ENCODE data around the gene UGT1A8.
"Not testable (repeated sequence)": the region's sequence is repeated elsewhere in the genome, so short reads cannot be mapped to it uniquely, and the experiment has no call there.

The UGT1A8 gene

DNA sequence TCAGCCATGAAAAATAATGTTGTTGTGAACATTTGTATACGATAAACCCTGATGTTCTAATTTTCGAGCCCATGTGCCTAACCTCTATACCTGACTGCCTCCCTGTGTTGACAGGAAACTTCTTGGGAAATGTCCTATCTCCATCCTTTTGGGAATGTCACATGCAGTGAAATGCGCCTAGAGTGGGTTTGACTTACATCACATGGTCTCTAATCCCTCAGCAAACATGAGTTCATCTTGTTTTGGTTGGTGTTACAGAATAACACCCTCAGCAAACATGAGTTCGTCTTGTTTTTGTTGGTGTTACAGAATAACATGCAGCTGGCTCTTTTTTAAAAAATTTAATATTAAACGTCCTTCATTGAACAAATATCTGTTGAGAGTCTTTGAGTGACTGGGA lies 70.9 kb downstream of the UGT1A8 start:
- CTCF ChIA-PET = no interaction called here
- no peaks in the 10 kb centered on the region for H3K4me1 Mint-ChIP-seq
- DNase-seq = no peak
- no peak overlapping the region for H3K4me3 Mint-ChIP-seq
- H3K27me3 Mint-ChIP-seq = peaks cover 24% of the 10 kb centered on the region
- no peaks in the 10 kb centered on the region for H3K9me3 Mint-ChIP-seq
- H3K36me3 Mint-ChIP-seq = no peaks in the 10 kb centered on the region
- H3K27ac Mint-ChIP-seq = no peak overlapping the region

DNA sequence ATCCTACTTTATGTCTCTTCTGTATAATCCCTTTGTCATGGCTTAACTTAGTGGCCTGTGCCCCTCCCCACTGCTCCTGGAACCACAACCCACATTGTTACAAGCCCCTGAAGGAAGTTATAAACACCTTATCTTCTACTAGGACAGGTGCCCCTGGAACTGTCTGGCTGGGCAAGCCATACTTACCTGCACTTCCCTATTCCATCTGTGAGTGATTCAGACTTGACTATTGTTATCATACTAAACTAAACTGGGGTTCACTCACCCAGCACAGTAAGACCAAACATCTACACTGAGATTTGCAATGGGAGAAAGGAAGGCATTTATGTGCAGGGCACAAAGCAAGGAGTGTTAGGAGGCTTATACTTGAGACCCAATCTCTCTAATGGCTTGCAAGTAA lies 71.6 kb downstream of the UGT1A8 start:
- Mint-ChIP-seq H3K4me1 (no peaks in the 10 kb centered on the region), H3K27ac (no peak overlapping the region), H3K27me3 (peaks cover 28% of the 10 kb centered on the region), H3K9me3 (no peaks in the 10 kb centered on the region), H3K4me3 (no peak overlapping the region), H3K36me3 (no peaks in the 10 kb centered on the region)
- CTCF ChIA-PET = no interaction called here
- DNase-seq = no peak

DNA sequence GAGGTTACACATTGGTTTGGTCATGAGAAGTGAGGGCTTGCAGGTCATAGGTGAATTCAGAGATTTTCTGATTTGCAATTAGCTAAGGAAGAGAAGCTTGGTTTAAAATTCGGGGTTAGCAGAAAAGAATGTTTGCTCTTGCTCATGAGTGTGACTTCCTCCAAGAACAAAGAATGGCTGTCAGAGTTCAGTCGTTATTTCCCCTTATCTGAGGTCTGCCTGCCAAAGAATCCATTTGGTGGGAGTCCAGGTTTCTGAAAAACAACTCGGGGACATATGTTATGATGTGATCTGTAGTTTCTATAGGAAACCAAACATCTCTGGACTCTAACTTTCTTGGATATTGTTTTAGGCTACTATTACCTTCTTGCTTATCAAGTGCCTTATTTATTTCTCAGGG lies 72.1 kb downstream of the UGT1A8 start:
- no peak for DNase-seq
- Mint-ChIP-seq H3K36me3 (no peaks in the 10 kb centered on the region), H3K27me3 (peaks cover 28% of the 10 kb centered on the region), H3K9me3 (no peaks in the 10 kb centered on the region), H3K4me1 (no peaks in the 10 kb centered on the region), H3K4me3 (no peak overlapping the region), H3K27ac (no peak overlapping the region)
- CTCF ChIA-PET = no interaction called here

DNA sequence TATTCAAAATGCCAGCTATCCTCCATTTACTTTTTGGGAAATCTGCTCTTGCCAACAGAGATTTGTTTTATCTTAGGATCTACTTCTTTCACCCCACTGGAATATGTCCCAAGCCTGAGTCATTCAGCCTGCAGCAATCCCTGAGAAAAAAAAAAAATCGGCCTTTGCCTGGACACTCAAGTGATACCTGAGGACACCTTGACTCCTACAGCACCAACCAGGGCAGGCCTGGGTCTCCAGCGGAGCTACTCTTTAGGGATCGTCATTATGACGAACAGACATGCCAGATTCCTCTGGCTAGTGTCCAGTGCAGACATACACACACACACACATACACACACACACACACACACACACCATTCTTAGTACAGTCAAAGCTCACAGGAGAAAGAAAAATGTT lies 73.0 kb downstream of the UGT1A8 start:
- no peaks in the 10 kb centered on the region for H3K4me1 Mint-ChIP-seq
- no peak overlapping the region for H3K4me3 Mint-ChIP-seq

DNA sequence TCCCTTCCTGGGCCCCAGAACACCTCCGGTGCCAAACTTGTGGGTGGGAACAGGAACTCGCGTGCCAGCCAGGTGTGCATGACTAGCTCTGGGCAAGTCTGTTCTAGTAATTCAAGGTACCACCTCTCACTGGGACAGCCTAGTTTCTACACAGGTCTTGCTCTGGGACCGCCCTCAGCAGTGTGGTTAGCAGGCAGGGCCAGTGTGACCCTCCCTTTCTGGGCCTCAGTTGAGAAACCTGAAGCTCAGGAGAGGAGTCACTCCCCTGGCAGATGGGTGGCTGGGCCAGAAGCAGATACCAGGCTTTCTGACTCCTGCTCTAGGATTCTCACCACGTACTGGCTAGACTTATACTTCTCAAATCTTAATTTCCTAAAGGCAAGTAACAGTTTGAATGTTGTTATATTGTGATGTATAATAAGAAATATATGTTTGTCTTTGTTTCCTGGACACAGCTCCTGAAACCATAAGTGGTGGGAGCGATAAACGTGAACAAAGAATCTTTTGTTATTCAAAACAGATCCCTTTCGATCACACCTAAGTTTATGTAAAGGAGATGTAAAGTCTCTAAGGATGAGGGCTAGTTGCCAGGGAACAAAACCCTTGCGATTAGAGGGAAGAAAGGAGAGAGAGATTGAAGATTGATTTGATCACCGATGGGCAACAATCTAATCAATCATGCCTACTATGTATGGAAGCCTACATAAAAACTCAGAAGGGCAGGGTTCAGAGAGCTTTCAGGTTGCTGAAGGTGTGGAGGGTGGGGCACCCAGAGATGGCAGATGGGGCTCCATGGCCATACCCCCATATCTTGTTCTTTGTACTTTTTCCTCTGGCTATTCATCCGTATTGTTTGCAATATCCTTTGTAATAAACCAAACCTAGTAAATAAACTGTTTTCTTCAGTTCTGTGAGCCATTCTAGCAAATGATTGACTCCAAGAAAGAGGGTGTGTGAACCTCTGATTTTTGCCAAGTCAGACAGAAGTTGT lies 74.3 kb downstream of the UGT1A8 start:
- no peak overlapping the region for H3K4me3 Mint-ChIP-seq
- DNase-seq = no peak
- CTCF ChIA-PET = interaction anchor here (0.9 kb wide), 1 partner anchor 21 kb away, joined by 3 read pairs; no protein-coding TSS in a partner anchor

More for the DNA sequence above, 73.0 kb downstream of the UGT1A8 start:
- Mint-ChIP-seq H3K27me3 (peaks cover 28% of the 10 kb centered on the region), H3K9me3 (no peaks in the 10 kb centered on the region), H3K36me3 (no peaks in the 10 kb centered on the region), H3K27ac (no peak overlapping the region)
- CTCF ChIA-PET = interaction anchor here (0.9 kb wide), 1 partner anchor 22 kb away, joined by 3 read pairs; no protein-coding TSS in a partner anchor
- no peak for DNase-seq

DNA sequence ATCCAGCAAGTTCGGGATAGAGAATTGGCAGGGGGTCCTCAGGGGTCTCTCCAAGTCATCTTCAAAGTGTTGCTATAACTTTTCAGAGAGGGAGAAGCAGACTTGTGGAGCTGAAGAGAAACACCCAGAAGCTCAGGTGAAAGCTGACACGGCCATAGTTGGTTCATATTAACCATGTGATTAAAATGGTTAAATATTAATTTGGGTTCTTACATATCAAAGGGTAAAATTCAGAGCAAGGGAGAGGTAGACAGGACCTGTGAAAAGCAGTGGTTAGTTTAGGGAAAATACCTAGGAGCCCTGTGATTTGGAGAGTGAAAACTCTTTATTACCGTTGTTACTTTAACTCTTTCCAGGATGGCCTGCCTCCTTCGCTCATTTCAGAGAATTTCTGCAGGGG lies 75.2 kb downstream of the UGT1A8 start, which contains the start of gene UGT1A6:
Gene UGT1A6, plus strand, starts transcription at position 243 of the 400 bp plus-strand sequence. Its CDS starts 115 bp downstream, at position 358.
- no peak for DNase-seq
- H3K27ac Mint-ChIP-seq = no peak within 1 kb of the TSS
- no peak within 1 kb of the TSS for H3K4me3 Mint-ChIP-seq
- H3K4me1 Mint-ChIP-seq = no peaks in the 10 kb centered on the region
- H3K9me3 Mint-ChIP-seq = no peaks in the 10 kb centered on the region
- H3K27me3 Mint-ChIP-seq = peaks cover 29% of the 10 kb centered on the region
- CTCF ChIA-PET = no interaction called here
- H3K36me3 Mint-ChIP-seq = no peaks in the 10 kb centered on the region

More for the DNA sequence above, 74.3 kb downstream of the UGT1A8 start:
- H3K36me3 Mint-ChIP-seq = no peaks in the 10 kb centered on the region
- peaks cover 27% of the 10 kb centered on the region for H3K27me3 Mint-ChIP-seq
- no peaks in the 10 kb centered on the region for H3K4me1 Mint-ChIP-seq
- no peak overlapping the region for H3K27ac Mint-ChIP-seq
- H3K9me3 Mint-ChIP-seq = no peaks in the 10 kb centered on the region

DNA sequence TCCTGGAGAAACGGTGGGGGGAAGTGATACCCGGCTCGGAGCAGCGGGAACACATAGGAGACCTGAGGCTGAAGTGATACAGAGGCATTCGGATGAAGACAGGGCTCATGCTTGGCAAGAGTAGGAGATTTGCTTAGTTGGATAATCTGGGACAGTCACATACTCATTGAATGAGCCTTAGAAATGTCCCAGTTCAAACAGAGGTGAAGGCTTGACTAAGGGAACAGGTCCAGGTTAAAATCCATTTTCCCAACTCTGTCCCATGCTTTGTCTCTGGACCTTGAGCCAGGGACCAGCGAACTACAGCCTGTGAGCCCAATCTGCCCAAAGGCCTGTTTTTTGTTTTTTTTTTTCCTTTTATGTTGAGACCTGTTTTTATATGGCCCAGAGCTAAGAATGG lies 76.5 kb downstream of the UGT1A8 start:
- Mint-ChIP-seq H3K27ac (no peak overlapping the region), H3K36me3 (no peaks in the 10 kb centered on the region), H3K4me1 (no peaks in the 10 kb centered on the region), H3K9me3 (no peaks in the 10 kb centered on the region), H3K27me3 (peaks cover 29% of the 10 kb centered on the region), H3K4me3 (no peak overlapping the region)
- CTCF ChIA-PET = no interaction called here
- no peak for DNase-seq

DNA sequence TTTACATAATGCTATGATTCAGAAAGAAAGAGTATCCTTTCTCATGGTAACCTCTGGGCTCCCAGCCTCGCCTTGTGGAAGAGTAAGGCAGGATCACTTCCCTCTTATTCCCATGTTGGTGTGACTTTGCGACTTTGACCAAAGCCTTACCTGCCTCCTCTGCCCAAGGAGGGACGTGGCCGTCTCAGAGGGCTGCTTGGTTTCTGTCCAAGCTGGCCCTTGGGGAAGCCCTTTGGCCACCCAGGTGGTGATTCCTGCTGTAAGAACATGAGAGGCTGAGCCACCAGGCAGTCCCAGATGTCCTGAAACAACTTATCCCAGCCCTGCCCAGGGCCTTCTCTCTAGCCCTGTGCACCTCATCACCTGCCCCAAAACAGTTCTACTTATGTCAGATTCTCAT lies 81.3 kb downstream of the UGT1A8 start:
- H3K27me3 Mint-ChIP-seq = peaks cover 13% of the 10 kb centered on the region
- no peaks in the 10 kb centered on the region for H3K4me1 Mint-ChIP-seq
- H3K4me3 Mint-ChIP-seq = no peak overlapping the region
- H3K9me3 Mint-ChIP-seq = no peaks in the 10 kb centered on the region
- no peak overlapping the region for H3K27ac Mint-ChIP-seq
- no peak for DNase-seq
- CTCF ChIA-PET = no interaction called here
- H3K36me3 Mint-ChIP-seq = no peaks in the 10 kb centered on the region

DNA sequence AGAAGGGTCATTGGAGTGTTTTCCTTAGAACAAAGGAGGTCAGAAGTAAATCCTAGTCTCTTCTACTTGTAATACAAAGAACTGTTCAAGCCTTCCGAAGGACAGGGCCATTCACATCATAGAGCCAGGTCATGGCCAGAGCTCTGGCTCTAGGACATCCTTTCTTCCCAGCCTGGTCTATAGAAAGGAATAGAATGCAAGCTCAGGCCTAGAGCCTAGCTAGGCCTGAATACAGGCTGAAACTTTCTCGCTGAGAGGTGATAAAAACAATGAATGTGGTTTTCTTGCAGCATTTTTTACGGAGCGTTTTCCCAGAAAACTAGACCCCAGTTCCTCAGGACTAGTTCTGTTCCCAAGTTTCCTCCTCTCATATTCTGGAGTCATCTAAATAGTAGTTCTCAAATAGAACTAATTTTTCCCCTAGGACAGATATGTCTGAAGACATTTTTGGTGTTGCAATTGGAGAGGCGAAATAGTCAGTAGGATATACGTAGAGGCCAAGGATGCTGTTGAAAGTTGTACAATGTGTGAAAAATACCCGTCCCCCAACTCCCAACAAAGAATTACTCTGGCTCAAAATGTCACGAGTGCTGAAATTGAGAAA lies 82.1 kb downstream of the UGT1A8 start:
- H3K4me3 Mint-ChIP-seq = no peak overlapping the region
- H3K27me3 Mint-ChIP-seq = peaks cover 10% of the 10 kb centered on the region
- no peaks in the 10 kb centered on the region for H3K36me3 Mint-ChIP-seq
- DNase-seq = no peak
- H3K4me1 Mint-ChIP-seq = no peaks in the 10 kb centered on the region
- CTCF ChIA-PET = no interaction called here
- no peak overlapping the region for H3K27ac Mint-ChIP-seq
- H3K9me3 Mint-ChIP-seq = no peaks in the 10 kb centered on the region

DNA sequence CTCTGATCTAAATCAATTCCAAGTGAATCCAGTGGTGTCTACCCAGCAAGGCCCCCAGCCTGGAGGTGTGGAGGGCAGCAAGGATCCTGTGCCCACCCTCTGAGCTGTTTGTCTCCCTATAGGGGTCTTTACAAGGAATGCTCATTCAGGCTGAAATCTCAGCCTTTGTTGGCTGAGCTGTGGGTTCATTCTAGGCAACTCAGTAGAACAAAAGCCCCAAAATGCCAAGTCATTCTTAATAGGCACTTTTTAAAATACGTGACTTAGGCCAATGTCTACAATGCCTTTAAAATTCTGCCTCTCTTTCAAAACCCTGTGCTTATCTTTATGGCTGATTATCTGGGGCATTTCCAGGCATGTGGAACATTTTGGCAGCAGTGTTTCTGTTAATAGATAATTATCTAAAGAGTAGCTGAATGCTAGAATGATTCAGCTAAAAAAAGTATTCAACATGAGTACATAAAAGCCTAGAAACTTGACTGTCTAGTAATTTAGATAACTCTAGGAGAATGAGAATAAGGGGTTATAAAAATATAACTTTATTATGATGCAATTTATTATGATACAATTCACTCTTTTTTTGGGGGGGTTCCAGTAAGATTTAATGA lies 82.7 kb downstream of the UGT1A8 start:
- Mint-ChIP-seq H3K36me3 (no peaks in the 10 kb centered on the region), H3K4me1 (no peaks in the 10 kb centered on the region), H3K4me3 (no peak overlapping the region), H3K27ac (no peak overlapping the region), H3K27me3 (peaks cover 13% of the 10 kb centered on the region), H3K9me3 (no peaks in the 10 kb centered on the region)
- CTCF ChIA-PET = no interaction called here
- DNase-seq = no peak

DNA sequence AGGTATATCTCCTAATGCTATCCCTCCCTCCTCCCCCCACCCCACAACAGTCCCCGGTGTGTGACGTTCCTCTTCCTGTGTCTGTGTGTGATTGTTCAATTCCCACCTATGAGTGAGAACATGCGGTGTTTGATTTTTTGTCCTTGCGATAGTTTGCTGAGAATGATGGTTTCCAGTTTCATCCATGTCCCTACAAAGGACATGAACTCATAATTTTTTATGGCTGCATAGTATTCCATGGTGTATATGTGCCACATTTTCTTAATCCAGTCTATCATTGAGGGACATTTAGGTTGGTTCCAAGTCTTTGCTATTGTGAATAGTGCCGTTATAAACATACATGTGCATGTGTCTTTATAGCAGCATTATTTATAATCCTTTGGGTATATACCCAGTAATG lies 83.4 kb downstream of the UGT1A8 start:
- CTCF ChIA-PET, H3K36me3 Mint-ChIP-seq, H3K4me1 Mint-ChIP-seq, H3K9me3 Mint-ChIP-seq, H3K27ac Mint-ChIP-seq, H3K4me3 Mint-ChIP-seq, DNase-seq: not testable (repeated sequence)
- H3K27me3 Mint-ChIP-seq = peaks cover 13% of the 10 kb centered on the region

DNA sequence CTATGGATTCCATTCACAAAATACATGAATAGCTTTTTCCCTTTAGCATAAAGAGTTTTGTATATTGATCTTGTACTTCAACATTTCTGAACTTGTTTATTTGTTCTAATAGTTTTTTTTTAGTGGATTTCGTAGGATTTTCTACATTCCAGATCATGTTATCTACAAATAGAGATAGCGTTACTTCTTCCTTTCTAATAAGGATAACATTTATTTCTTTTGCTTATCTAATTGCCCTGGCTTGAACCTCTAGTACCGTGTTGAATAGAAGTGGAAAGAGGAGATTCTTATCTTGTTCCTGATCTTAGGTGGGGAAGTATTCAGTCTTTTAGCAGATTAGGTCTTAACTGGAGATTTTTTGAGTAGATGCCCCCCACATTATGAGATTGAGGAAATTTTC lies 84.8 kb downstream of the UGT1A8 start:
- Mint-ChIP-seq H3K36me3 (no peaks in the 10 kb centered on the region), H3K27ac (no peak overlapping the region), H3K27me3 (peaks cover 15% of the 10 kb centered on the region), H3K4me3 (no peak overlapping the region), H3K9me3 (no peaks in the 10 kb centered on the region), H3K4me1 (no peaks in the 10 kb centered on the region)
- no peak for DNase-seq
- CTCF ChIA-PET = interaction anchor here (1.4 kb wide), 1 partner anchor 9 kb away, joined by 4 read pairs; no protein-coding TSS in a partner anchor

DNA sequence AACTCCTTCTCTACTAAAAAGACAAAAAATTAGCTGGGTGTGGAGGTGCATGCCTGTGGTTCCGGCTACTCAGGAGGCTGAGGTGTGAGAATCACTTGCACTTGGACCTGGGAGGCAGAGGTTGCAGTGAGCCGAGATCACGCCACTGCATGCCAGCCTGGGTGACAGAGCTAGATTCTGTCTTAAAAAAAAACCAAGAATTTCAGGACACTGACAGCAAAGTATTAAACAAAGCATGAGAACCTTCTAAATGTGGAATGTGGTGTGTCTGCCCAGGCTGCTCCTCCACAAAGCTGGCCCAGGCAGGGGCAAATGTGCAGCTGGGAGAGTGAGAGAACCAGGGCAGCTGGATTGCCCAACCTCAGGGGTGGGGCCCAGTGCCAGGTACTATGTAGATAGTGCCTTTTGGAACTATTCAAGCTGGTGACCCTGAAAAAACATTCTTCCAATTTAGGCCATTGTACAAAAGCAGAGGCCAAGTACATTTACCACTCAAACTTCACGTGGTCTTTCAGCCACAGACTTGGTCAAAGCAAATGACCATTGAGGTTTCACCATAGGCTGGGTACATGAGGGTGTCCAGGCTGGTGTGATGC lies 88.6 kb downstream of the UGT1A8 start:
- CTCF ChIA-PET = no interaction called here
- Mint-ChIP-seq H3K27ac (no peak overlapping the region), H3K4me1 (no peaks in the 10 kb centered on the region), H3K9me3 (no peaks in the 10 kb centered on the region), H3K36me3 (no peaks in the 10 kb centered on the region), H3K27me3 (peaks cover 18% of the 10 kb centered on the region), H3K4me3 (no peak overlapping the region)
- no peak for DNase-seq

DNA sequence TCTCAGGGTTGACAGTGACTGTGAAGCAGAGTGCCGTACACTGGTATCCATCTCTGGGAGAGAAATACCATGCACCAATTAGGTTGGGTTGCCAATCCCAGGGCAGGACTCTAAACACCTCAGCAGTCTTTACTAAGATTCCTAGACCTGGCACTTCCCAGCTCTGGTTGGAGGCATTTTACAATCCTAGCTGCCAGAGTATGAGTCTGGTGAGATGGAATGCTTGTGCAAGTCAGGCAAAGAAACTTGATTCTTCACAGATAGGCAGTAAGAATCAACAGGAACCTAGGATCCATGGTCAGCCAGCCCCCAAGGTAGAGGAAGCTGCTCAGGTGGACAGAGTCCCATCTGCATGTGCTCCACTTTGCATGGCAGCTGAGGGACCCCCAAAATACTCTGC lies 89.3 kb downstream of the UGT1A8 start:
- no peaks in the 10 kb centered on the region for H3K36me3 Mint-ChIP-seq
- H3K9me3 Mint-ChIP-seq = no peaks in the 10 kb centered on the region
- H3K27me3 Mint-ChIP-seq = peaks cover 23% of the 10 kb centered on the region
- CTCF ChIA-PET = no interaction called here
- H3K27ac Mint-ChIP-seq = no peak overlapping the region
- H3K4me1 Mint-ChIP-seq = no peaks in the 10 kb centered on the region
- no peak for DNase-seq
- H3K4me3 Mint-ChIP-seq = no peak overlapping the region
